ENCODE measurements around the gene UBR1.

DNA sequence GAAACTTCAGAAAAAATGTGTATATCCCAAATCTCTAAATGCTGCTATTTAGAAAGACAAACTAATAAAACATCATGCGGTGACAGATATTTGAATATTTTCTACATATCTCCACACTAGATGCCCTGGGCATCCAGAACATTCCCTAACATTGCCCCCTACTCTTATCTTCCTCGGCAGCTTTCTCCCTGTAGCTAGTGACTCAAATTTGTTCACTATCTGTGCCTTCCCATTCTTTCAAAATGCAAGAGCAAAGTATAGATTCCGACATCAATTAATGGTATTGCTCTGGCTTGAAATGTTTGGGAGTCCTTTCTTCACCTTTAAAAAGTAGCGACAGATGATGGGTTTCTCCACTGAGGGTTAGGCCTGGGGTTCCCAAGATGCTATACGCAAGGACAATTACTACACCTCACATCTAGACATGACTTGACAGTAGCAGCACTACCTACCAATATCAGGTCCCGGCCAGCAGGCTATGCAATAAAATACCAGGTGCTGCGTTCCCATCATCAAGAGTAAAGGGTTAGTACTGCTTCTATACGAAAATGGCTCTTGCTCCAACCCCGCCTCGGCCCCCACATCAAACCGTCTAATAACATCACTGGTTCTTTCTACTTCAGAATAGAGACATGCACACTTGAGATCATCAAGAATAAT, 631 bp downstream of the UBR1 start:
- TF ChIP-seq, protein P1, sequence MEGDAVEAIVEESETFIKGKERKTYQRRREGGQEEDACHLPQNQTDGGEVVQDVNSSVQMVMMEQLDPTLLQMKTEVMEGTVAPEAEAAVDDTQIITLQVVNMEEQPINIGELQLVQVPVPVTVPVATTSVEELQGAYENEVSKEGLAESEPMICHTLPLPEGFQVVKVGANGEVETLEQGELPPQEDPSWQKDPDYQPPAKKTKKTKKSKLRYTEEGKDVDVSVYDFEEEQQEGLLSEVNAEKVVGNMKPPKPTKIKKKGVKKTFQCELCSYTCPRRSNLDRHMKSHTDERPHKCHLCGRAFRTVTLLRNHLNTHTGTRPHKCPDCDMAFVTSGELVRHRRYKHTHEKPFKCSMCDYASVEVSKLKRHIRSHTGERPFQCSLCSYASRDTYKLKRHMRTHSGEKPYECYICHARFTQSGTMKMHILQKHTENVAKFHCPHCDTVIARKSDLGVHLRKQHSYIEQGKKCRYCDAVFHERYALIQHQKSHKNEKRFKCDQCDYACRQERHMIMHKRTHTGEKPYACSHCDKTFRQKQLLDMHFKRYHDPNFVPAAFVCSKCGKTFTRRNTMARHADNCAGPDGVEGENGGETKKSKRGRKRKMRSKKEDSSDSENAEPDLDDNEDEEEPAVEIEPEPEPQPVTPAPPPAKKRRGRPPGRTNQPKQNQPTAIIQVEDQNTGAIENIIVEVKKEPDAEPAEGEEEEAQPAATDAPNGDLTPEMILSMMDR (IDR thresholded peaks at IDR 0.05; ENCODE audit: low read length): no peak
- no peak for TF ChIP-seq EZH2 (IDR thresholded peaks at IDR 0.05; ENCODE audit: borderline replicate concordance, low read length)
